HCT116 (cell line): ENCODE data around the gene C10orf120. TPM values are rescaled to one million over a fixed set of nuclear protein-coding genes. Genes with fewer than 3 reads are reported as not detected.

Experiments
- ATAC-seq: fragments of 200-7000 bp; cut with Tn5 transposase; 2 replicates; pipeline ENCODE4 v1.9.1; 2020; ENCODE audit warnings: mild to moderate bottlenecking, moderate library complexity
- BruUV-seq: library from RNA; stranded (reverse); fragments of 400-500 nt; replicated peaks from 2 replicates; lab custom pipeline; 2021; lab: Mats Ljungman, UMichigan
- CTCF ChIA-PET: fragments of 300-600 bp; sonication (Branson Sonifier 250); formaldehyde crosslinking; loops from one replicate; lab custom pipeline; 2021; ENCODE audit warnings: antibody characterized with exemption; lab: Charles Lee
- POLR2A ChIA-PET: fragments of 300-600, 350-600 bp; sonication (Branson Sonifier 250); formaldehyde crosslinking; loops from one replicate; lab custom pipeline; 2021; ENCODE audit warnings: antibody characterized with exemption; lab: Charles Lee
- RAD21 ChIA-PET, 2 experiments: fragments of 300-600 bp; sonication (Branson Sonifier 250); formaldehyde crosslinking; loops; one replicate each; lab custom pipeline; 2023; ENCODE audit warnings: low total read pairs in 2 of 2; ENCODE audit not compliant: uncharacterized antibody in 2 of 2, unreplicated experiment in 2 of 2, low non-redundant PET in 1 of 2; lab: Charles Lee
- DNase-seq: peaks from one replicate; pipeline ENCODE4 v3.0.0-alpha.2; 2010; ENCODE audit warnings: low read depth, low spot score
- H2AFZ ChIP-seq: fragments of 200-600 bp; shearing (Covaris generic), sonication (generic); 2 replicates; pipeline ENCODE4 v1.6.1; 2017; ENCODE audit warnings: low read depth, mixed run types, mixed read lengths, antibody characterized with exemption, low read length; ENCODE audit not compliant: poor library complexity, severe bottlenecking
- H3K27ac ChIP-seq: 2 replicates; pipeline ENCODE4 v1.5.1; 2012; ENCODE audit warnings: low read depth, low read length
- H3K27me3 ChIP-seq: fragments of 200-600 bp; sonication (generic); 2 replicates; pipeline ENCODE4 v1.6.1; 2016; ENCODE audit warnings: mixed run types, low read length, mixed read lengths; ENCODE audit not compliant: insufficient read depth
- H3K36me3 ChIP-seq, 2 experiments: fragments of 200-500 bp in 1 of 2; fragments of 200-600 bp in 1 of 2; sonication (Bioruptor generic) in 1 of 2; sonication (generic) in 1 of 2; 2 replicates each; pipeline versions ENCODE4 v1.5.1 to v1.6.1; 2014 to 2016; ENCODE audit warnings: low read length in 2 of 2, inconsistent platforms in 1 of 2, mixed read lengths in 1 of 2, mixed run types in 1 of 2; ENCODE audit not compliant: insufficient read depth in 2 of 2, control insufficient read depth in 1 of 2
- H3K4me1 ChIP-seq, 2 experiments: fragments of 200-600 bp in 1 of 2; sonication (generic) in 1 of 2; 2 replicates each; pipeline versions ENCODE4 v1.5.1 to v1.6.1; 2012 to 2017; ENCODE audit warnings: low read length in 2 of 2, inconsistent platforms in 1 of 2, mild to moderate bottlenecking in 1 of 2, mixed read lengths in 1 of 2, mixed run types in 1 of 2, moderate library complexity in 1 of 2; ENCODE audit not compliant: insufficient read depth in 2 of 2, control insufficient read depth in 1 of 2
- H3K4me2 ChIP-seq: fragments of 200-600 bp; sonication (generic); 2 replicates; pipeline ENCODE4 v1.6.1; 2017; ENCODE audit warnings: mixed run types, low read length, mixed read lengths
- H3K4me3 ChIP-seq, 2 experiments: fragments of 200-600 bp in 1 of 2; sonication (generic) in 1 of 2; replicated peaks in 1 of 2; 2 replicates each; pipeline ENCODE4 v1.5.1; 2011 to 2016; ENCODE audit warnings: low read length in 2 of 2, control low read depth in 1 of 2, low read depth in 1 of 2, mild to moderate bottlenecking in 1 of 2, mixed read lengths in 1 of 2, mixed run types in 1 of 2
- H3K79me2 ChIP-seq: fragments of 200-600 bp; sonication (generic); 2 replicates; pipeline ENCODE4 v1.6.1; 2017; ENCODE audit warnings: mild to moderate bottlenecking, mixed run types, low read length, moderate library complexity, mixed read lengths; ENCODE audit not compliant: insufficient read depth
- H3K9ac ChIP-seq: fragments of 200-600 bp; sonication (generic); 2 replicates; pipeline ENCODE4 v1.6.1; 2016; ENCODE audit warnings: low read length, mixed read lengths
- H3K9me2 ChIP-seq: fragments of 200-600 bp; sonication (generic), shearing (Covaris generic); 2 replicates; pipeline ENCODE4 v1.6.1; 2017; ENCODE audit warnings: mixed run types, mild to moderate bottlenecking, moderate library complexity; ENCODE audit not compliant: insufficient read depth
- H3K9me3 ChIP-seq, 2 experiments: fragments of 200-500 bp in 1 of 2; fragments of 200-600 bp in 1 of 2; sonication (Bioruptor generic) in 1 of 2; sonication (generic) in 1 of 2; 2 replicates each; pipeline ENCODE4 v1.6.1; 2014 to 2017; ENCODE audit warnings: low read length in 2 of 2, mixed read lengths in 2 of 2, inconsistent platforms in 1 of 2, low read depth in 1 of 2, mild to moderate bottlenecking in 1 of 2, mixed run types in 1 of 2, moderate library complexity in 1 of 2; ENCODE audit not compliant: control insufficient read depth in 1 of 2, insufficient read depth in 1 of 2
- H4K20me1 ChIP-seq: fragments of 200-600 bp; sonication (generic), shearing (Covaris generic); 2 replicates; pipeline ENCODE4 v1.6.1; 2017; ENCODE audit warnings: mixed run types, mild to moderate bottlenecking, moderate library complexity; ENCODE audit not compliant: insufficient read depth
- CTCF ChIP-seq, 3 experiments: fragments of 200-600 bp in 1 of 3; sonication (generic) in 1 of 3; IDR thresholded peaks in 2 of 3; conservative IDR thresholded peaks in 1 of 3; 2 replicates each; pipeline ENCODE4 v1.5.1; 2012 to 2017; ENCODE audit warnings: low read depth in 2 of 3, low read length in 2 of 3, antibody characterized with exemption in 1 of 3, borderline replicate concordance in 1 of 3, control low read depth in 1 of 3, mild to moderate bottlenecking in 1 of 3, mixed read lengths in 1 of 3, mixed run types in 1 of 3, moderate library complexity in 1 of 3; ENCODE audit not compliant: insufficient read depth in 1 of 3
- EGR1 ChIP-seq: IDR thresholded peaks from 2 replicates; pipeline ENCODE4 v1.6.1; 2012; ENCODE audit warnings: low read depth
- ELF1 ChIP-seq: IDR thresholded peaks from 2 replicates; pipeline ENCODE4 v1.6.1; 2012; ENCODE audit warnings: low read depth, borderline replicate concordance
- EZH2 ChIP-seq: fragments of 200-600 bp; sonication (generic); IDR thresholded peaks from 2 replicates; pipeline ENCODE4 v1.6.1; 2017; ENCODE audit warnings: antibody characterized with exemption, mixed run types
- EZH2phosphoT487 ChIP-seq: fragments of 200-600 bp; IDR thresholded peaks from 2 replicates; pipeline ENCODE4 v1.6.1; 2018; ENCODE audit warnings: antibody characterized with exemption, borderline replicate concordance
- JUND ChIP-seq: IDR thresholded peaks from 2 replicates; pipeline ENCODE4 v1.6.1; 2012
- MAX ChIP-seq: IDR thresholded peaks from 2 replicates; pipeline ENCODE4 v1.6.1; 2012
- POLR2A ChIP-seq: IDR thresholded peaks from 2 replicates; pipeline ENCODE4 v1.7.0; 2011; ENCODE audit warnings: borderline replicate concordance; ENCODE audit not compliant: insufficient read depth, insufficient read length; ENCODE audit errors: extremely low read depth
- RAD21 ChIP-seq: IDR thresholded peaks from 2 replicates; pipeline ENCODE4 v1.6.1; 2012; ENCODE audit warnings: low read depth, mild to moderate bottlenecking
- SIN3A ChIP-seq: IDR thresholded peaks from 2 replicates; pipeline ENCODE4 v1.6.1; 2012; ENCODE audit warnings: low read depth
- SRF ChIP-seq: IDR thresholded peaks from 2 replicates; pipeline ENCODE4 v1.6.1; 2012; ENCODE audit warnings: low read depth
- TCF7L2 ChIP-seq: IDR thresholded peaks from 2 replicates; pipeline ENCODE4 v1.7.0; 2011; ENCODE audit warnings: borderline replicate concordance, inconsistent platforms; ENCODE audit not compliant: insufficient read depth, insufficient read length; ENCODE audit errors: extremely low read depth
- ZNF274 ChIP-seq: fragments of 200-500 bp; sonication (Bioruptor generic); IDR thresholded peaks from 2 replicates; pipeline ENCODE4 v1.6.1; 2014; ENCODE audit warnings: mild to moderate bottlenecking, low read depth, low read length, inconsistent platforms
- intact Hi-C: fragments of 100-400 bp; cut with micrococcal nuclease; formaldehyde crosslinking; loops from 2 replicates; pipeline ENCODE4 v1.10.0; 2022
- total RNA-seq: library from RNA; stranded (reverse); gene quantifications from one replicate; pipeline ENCODE4 v1.2.1, GENCODE V29; 2021; ENCODE audit not compliant: unreplicated experiment

The C10orf120 gene
- total RNA-seq, 1 experiment from 2014 or later, result not detected

DNA sequence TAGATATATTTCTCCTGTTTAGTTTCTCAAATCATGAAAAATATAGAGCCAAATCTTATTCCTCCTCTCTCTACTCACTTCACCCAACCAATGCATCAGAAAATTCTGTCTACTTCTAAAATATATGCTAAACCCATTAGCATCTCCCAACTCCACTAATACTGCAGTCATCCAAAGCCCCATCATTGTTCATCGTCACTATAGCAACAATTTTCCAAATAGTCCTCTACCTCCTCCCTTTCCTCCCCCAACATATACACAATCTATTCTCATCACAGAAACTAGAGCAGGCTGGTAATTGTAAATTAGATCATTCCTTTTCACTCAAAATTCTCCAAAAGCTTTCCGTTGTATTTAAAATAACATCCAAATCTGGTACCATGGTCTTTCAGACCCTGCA, 38.4 kb upstream of the C10orf120 start:
- ATAC-seq (no peak), DNase-seq (no peak)
- Histone ChIP-seq H3K4me2 (no peak overlapping the region), H3K9me3 (no peaks in the 10 kb centered on the region), H3K9me2 (no peaks in the 10 kb centered on the region), H3K36me3 (no peaks in the 10 kb centered on the region), H4K20me1 (no peaks in the 10 kb centered on the region), H2AFZ (no peak overlapping the region), H3K4me3 (no peak overlapping the region), H3K9ac (no peak overlapping the region), H3K4me1 (no peaks in the 10 kb centered on the region)
- RAD21 ChIA-PET, result no interaction called here
- CTCF ChIA-PET, result no interaction called here
- no peak for TF ChIP-seq CTCF (IDR thresholded peaks at IDR 0.05 in 2 of 3, conservative IDR thresholded peaks at IDR 0.05 in 1 of 3; ENCODE audit: borderline replicate concordance in 1 of 3, insufficient read depth in 1 of 3, low read depth in 2 of 3, low read length in 2 of 3)
- TF ChIP-seq ELF1, result no peak
- no peak for TF ChIP-seq RAD21
- no peak for TF ChIP-seq TCF7L2
- no peak for TF ChIP-seq EZH2phosphoT487
- no peak for TF ChIP-seq SIN3A
- no peak for TF ChIP-seq JUND
- no peak for TF ChIP-seq ZNF274
- TF ChIP-seq MAX, result no peak
- TF ChIP-seq EZH2, result no peak
- TF ChIP-seq POLR2A, result no peak
- no peak for TF ChIP-seq SRF
- no peak for TF ChIP-seq EGR1
- TF ChIP-seq, all 23 proteins: peak for 0
- H3K27ac ChIP-seq, result no peak overlapping the region
- peaks cover 57% of the 10 kb centered on the region for H3K27me3 ChIP-seq
- POLR2A ChIA-PET, result no interaction called here
- intact Hi-C loops, result no loop called here
- no peaks in the 10 kb centered on the region for H3K79me2 ChIP-seq
- BruUV-seq, result no TSS peak
